Skin of body (tissue), 2 donors: ENCODE measurements around the gene PIP5KL1. TPM values are rescaled to one million over a fixed set of nuclear protein-coding genes. Genes with fewer than 3 reads are reported as not detected.
A peak's percentile ranks its signal among the peaks of the same experiment; 100 is the strongest.

Experiments
- DNase-seq: peaks from one replicate; lab custom pipeline; 2025; lab: John Stamatoyannopoulos, UW
- total RNA-seq: library from RNA; depleted of rRNA; stranded (reverse); fragments of >200 nt; gene quantifications from one replicate; pipeline ENCODE4 v1.2.3, GENCODE V29; 2014

The PIP5KL1 gene
- total RNA-seq, 1 donor from 2014 or later = 1.2 TPM

DNA sequence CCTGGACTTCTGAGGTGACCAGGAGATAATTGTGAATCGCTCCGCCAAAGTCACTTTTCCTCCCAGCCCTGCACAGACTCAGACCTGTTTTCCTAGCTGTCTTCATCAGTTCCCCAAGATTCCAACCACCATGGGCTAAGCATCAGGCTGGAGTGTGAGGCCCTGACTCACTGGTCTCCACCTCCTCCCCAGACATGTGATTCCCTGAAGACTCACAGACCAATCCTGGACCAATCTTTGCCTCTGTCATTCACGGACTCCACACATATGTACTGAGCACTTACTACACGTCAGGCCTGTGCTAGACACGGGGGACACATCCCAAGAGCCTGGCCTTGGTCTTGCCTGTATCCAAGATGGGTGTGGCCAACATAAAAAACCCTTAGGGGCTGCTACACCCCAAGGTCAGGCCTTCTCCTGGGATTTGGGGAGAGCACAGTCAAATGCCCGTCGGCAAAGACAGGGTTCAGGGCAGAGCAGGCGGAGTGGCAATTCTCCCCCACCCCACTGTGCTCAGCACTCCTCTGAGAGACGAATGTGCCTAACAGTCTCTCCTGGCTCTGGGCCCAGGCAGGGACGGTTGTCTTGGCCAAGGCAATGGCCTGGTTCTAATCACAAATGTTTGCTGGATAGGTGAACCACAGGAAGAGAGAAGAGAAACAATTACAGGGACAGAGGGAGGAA is 38.3 kb upstream of the PIP5KL1 start:
- peak; percentile 63 for DNase-seq

- DNase-seq = no peak
Measured at GRCh38 chr9:127968042-127968441, 37.5 kb upstream of the PIP5KL1 start.

DNA sequence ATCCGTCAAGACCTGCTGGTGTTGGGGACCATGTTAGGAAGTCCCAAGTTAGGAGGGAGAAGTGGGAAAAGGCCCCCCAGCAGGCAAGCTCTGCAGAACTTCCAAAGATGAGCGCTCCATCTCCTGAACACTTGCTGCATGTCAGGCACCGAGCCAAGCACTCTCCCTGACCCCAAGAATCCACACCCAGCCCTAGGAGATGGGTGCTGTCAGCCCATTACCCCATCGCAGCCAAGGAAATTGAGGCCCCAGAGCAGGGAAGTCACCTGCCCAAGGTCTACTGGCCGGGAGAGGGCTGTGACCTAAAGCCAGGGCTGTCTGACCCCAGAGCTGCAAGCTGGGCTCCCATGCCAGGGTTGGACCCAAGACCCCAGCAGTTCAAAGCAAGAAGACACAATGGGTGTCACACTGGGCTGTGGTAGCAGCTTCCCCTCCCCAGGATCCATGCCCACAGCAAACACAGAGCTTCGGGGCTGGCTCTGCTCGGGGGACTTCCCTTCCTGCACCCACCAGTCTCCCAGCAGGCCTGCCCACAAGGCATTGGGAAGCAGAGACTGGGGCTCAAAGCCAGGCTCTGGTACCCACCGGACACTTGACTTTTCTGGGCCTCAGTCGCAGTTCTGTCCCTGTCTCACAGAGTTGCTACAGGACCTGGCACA is 36.7 kb upstream of the PIP5KL1 start:
- DNase-seq = no peak

GRCh38 chr9:127966416-127967150 is 36.0 kb upstream of the PIP5KL1 start:
- no peak for DNase-seq

- DNase-seq = no peak
Measured at GRCh38 chr9:127965953-127966352, 35.4 kb upstream of the PIP5KL1 start.

DNA sequence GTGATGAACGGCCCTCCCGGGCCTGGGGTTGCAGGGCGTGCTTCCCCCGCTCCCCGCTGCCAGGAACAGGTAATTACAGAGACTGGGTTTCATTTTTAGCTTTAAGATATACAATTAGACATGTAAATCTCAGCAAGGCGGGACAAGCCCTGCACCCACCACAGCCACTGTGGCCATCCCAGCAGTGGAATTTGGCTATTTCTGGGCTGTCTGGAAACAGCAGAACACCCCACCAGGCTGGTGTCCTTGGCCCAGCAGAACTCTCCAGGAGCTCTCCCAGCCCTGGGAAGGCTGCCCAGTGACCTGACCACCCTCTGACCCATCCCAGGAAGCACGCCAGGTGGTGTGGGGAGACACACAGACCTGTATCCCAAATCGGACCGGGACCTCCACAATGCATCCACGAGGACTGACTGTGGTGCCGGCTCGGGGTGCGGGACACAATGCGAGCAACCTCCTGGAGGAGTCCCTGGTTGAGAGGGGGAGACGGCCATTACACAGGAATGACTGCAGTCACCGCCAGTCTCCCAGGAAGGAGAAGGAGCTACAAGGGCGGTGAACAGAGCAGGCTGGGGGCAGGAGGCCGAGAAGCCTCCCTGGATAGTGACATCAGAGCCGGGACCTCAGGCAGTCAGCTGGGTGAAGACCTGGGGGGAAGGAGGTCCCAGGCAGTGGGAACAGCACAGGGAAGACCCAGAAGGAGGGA is 32.9 kb upstream of the PIP5KL1 start:
- DNase-seq = no peak

- DNase-seq = no peak
Measured at GRCh38 chr9:127963041-127963358, 32.4 kb upstream of the PIP5KL1 start.

DNA sequence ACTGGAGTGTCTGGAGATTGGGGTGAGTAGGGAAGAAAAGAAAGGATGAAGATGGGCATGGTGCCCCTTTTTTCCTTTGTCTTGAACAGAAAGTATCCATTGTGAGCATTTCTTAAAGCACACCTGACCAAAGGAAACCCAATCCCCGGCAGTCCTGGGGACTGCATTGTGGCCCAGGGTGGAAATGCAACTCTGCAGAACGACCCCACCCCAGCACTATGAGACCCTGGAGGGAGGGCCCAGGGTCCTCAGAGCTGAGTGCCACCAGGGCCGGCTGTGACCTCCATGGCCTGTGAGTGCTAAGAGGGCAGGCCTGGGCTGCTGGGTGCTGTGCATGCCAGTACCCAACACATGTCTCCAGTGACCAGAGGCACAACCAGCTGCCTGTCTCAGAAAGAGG is 31.7 kb upstream of the PIP5KL1 start:
- DNase-seq = no peak

DNA sequence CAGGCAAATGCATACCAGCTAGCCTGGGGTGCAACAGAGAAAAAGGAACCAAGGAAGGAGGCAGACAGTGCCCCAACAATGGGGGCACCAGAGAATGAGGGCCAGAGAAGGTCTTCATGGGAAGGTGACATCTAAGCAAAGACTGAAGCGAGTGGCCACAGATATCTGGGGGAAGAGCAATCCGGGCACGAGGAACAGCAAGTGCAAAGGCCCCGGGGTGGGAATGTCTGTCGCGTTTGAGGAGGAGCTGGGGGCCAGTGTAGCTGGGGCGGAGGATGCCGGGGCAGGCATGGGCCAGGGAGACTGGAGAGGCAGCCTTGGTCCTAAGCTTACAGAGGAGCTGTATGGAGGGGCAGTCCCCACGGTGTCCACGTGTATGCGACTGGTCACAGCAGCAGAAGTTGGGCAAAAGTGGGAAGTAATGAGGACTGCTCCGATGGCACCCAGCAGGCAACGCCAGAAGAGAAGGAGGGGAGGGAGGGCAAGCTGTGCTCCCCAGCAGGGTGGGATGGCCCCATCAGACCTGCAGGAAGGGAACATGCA is 31.1 kb upstream of the PIP5KL1 start:
- no peak for DNase-seq

DNA sequence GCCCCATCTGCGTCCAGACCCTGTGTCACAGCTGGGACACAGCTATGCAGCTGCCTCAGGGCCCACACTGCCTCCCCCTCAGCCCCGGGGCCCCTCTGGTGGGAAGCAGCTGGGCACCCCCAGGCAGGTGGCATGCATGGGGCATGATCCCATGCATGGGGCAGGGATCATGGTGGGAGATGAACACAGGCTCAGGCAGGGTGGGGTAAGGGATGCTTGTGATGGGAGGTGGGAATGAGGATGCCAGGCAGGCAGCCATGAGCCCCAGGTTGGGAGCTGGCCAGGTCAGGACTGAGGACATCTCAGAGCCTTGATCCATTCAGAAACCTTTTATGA is 30.5 kb upstream of the PIP5KL1 start:
- no peak for DNase-seq

DNA sequence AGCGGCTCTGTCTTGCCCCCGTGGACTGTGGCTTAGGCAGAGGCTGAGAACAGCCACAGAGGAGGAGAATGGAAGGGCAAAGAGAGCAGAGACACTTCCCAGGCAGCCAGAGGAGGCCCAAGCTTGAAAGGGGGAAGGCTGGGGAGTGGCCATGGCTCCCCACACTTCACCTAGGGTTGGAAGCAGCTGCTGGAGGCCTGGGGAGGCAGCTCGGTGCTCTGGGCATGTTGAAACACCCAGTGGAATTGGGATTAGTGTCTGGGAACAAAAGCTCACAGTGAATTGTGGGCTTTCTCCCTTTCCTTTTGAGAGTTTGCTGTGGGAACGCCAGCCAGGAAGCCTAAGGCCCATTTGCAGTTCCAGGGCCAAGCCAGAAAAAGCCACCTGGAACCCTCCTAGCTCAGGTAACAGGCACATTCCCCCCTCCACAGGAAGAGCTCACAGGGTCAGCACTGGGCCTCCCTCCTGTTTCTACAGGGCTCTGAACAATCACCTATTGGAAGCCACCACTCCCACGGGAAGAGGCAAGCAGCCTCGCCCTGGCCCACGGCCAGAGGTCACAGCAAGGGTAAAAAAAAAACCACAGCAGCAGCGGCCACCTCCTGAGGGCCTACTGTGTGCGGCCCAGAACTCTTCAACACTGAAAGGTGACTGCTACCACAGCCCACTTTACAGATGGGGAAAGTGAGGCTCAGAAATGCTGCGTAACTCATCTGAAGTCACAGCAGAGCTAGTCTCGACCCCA is 30.0 kb upstream of the PIP5KL1 start:
- DNase-seq = no peak

DNA sequence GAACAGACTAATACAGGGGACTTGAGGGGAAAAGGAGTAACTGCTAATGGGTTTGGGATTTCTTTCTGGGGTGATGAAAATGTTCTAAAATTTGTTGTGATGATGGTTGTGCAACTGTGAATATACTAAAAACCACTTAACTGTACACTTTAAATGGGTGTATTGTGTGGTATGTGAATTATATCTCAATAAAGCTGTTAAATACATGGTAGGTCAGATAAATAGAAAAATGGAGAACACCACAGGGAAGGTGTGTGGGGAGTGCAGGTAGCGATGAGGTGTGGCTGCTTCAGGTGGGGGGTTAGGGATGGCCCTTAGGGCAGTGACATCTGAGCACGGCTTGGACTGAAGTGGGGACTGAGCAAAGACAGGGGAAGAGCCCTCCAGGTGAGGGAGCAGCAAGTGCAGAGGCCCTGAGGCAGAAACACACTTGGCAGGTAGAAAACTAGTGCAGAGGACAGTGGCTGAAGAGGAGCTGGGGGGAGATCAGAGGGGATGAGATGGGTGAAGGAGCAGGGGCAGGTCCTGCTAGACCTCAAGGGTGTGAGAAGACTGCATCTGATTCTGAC is 29.3 kb upstream of the PIP5KL1 start:
- DNase-seq = no peak

GRCh38 chr9:127959398-127959797 is 28.8 kb upstream of the PIP5KL1 start:
- DNase-seq = no peak

DNA sequence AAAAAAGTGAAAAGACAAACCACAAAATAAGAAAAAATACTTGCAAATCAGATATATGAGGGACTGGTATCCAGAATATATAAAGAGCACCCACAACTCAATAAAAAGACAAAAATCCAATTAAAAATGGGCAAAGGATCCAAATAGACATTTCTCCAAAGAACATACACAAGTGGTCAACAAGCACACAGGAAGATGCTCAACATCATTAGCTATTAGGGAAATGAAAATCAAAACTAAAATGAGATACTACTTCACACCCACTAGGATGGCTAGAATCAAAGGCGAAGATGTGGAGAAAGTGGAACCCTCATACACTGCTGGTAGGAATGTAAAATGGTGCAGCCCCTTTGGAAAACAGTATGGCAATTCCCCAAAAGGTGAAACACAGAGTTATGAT is 28.2 kb upstream of the PIP5KL1 start:
- no peak for DNase-seq

DNA sequence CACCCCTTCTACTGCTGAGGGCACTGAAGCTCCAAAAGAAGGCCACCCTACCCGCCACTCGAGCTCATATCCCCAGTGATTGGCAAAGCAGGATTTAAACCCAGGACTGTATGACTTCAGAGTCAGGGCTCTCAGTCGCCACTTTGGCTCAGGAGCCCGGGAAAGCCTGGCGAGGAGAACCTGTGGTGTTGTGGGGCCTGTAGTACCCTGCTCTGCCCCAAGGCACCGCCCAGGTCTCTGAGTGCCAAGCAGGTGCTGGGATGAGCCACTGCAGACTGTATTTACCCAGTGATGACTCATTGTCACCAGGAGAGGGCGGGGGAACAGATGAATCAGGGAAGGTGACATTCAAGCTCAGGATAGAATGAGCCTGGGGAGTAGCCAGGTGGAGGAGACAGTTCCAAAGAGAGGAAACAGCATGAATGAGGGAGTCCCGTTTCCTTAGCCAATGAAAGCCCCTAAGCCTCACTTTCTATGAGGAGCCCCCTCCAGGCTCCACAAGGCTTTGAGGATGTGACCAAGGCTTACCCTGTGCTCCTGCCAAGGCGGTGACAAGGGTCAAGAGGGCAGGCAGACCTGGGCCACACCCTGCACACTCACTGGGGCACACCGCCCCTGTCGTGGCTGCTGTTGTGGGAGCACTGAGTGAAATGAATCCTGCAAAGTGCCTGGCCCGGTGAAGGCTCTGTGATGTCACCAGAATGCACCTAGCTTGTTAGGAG is 24.9 kb upstream of the PIP5KL1 start:
- DNase-seq = no peak

DNA sequence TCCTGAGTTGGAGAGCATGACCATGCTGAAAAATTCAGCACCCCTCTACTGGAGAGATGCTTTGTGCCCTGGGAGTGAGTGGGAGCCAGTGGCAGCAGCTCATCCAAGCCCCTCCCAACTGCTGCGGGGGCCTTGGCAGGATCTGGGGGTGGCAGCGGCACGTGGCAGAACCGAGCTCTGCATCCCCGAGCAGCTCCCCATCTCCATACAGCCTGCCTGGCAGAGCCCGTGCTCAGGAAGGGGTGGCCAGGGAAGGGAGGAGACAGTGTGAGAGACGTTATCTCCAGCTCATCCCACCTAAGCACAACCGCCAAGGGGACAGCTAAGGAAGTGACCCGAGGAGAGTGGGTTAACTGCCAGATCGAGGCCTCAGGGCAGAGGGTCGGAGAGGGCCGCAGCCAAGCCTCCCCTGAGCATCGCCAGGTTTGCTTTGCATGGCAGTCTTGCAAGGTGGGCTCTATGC is 24.3 kb upstream of the PIP5KL1 start:
- DNase-seq = no peak

GRCh38 chr9:127953768-127954505 is 23.4 kb upstream of the PIP5KL1 start:
- DNase-seq = no peak

DNA sequence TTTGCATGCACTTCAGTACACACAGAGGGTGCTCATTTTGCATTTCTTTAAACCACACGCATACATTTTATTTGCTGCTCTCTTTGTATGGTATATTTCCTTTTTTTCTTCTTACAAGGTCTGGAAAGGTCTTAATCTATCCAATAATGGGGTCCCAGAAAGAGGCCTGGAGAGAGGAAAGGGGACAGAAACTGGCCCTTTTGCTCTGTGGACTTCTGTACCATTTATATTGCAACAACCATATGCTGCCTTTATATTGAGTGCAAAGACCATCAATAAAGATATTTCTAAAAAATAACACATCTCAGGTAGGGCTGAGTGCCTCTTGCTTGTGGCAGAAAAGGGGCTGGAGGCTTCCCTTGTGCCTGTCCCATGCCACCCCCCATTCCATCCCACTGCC is 22.6 kb upstream of the PIP5KL1 start:
- no peak for DNase-seq

DNA sequence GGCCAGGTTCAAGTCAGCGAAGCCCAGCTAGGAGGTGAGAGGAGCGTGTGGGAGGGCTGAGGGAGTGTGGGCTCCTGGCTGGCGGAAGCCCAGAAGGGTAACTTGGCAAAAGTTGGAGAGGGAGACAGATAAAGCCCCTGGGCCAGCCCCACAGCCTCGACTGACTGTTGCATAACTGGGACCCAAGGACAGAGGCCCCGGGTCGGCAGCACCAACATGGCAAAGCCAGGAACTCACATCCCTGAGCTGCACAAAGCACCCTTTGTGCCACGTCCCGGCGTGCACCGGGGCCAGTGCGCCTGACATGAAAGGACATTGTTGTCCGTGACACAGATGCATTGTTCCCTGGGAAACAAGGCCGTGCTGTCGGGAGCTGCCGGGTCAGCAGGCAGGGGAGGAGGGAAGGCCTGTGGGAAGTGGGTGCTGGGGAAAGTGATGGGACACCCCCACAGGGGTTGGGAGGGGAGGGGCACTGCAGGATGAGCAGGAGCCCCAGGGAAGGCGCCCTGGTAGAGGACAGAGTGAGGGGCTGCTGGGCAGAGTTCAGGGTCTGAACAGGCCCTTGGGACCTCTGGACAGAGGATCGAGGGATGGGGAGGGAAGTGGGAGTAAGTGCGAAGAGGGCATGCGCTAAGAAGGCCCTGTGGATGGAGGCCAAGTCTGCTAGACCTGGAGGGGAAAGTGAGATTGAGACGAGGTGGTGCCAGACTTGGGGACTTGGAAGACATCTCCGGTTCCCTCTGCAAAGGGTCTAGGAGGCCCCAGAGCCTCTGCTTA is 20.1 kb upstream of the PIP5KL1 start:
- no peak for DNase-seq
